SK-N-MC (cell line): ENCODE measurements around the gene NDRG2.

Experiments used
- EZH2 ChIP-seq: fragments of 200-600 bp; sonication (generic); IDR thresholded peaks from one replicate; pipeline ENCODE4 v1.6.1; 2017; ENCODE audit warnings: antibody characterized with exemption
- FOXP2 ChIP-seq: optimal IDR thresholded peaks from 2 replicates; pipeline ENCODE3; 2011; ENCODE audit warnings: mild to moderate bottlenecking, moderate library complexity; ENCODE audit not compliant: insufficient read depth; ENCODE audit errors: extremely low read length, control extremely low read depth
- POLR2AphosphoS5 ChIP-seq: IDR thresholded peaks from 2 replicates; pipeline ENCODE4 v1.6.1; 2012; ENCODE audit warnings: mild to moderate bottlenecking, low read depth, low read length, borderline replicate concordance

DNA sequence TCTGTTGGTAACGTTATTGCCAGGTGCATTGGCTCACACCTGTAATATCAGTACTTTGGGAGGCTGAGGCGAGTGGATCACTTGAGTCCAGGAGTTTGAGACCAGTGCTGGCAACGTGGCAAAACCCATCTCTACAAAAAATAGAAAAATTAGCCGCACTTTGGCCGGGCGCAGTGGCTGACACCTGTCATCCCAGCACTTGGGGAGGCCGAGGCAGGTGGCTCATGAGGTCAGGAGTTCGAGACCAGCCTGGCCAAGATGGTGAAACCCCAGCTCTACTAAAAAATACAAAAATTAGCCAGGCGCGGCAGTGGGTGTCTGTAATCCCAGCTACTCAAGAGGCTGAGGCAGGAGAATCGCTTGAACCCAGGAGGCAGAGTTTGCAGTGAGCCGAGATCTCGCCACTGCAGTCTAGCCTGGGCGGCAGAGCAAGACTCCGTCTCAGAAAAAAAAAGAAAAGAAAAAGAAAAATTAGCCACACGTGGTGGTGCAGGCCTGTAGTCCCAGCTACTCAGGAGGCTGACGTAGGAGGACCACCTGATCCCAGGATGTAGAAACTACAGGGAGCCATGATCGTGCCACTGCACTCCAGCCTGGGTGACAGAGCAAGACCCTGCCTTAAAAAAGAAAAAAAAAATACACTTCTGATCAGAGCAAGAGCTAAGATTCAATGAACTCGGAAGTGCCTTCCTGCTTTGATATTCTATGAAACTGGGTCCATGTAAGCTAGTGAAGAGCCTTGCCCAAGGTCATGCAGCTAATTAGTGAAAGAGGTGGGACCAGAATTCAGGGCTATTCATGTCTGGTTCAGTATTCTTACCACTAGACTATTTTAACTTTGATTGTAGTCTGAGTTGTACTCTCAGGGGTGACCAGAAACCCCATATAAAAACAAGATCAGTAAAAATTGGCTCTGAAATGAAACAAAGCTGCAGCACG is 28.6 kb upstream of the NDRG2 start:
- no peak for TF ChIP-seq EZH2
- TF ChIP-seq POLR2AphosphoS5: no peak
- no peak for TF ChIP-seq FOXP2
